PC-9 (cell line): Measurements from ENCODE around the gene PKNOX1. TPM values are rescaled to one million over a fixed set of nuclear protein-coding genes. Genes with fewer than 3 reads are reported as not detected.
"Not testable (repeated sequence)": the region's sequence is repeated elsewhere in the genome, so short reads cannot be mapped to it uniquely, and the experiment has no call there.

Experiments used
- BruUV-seq: library from RNA; stranded (reverse); fragments of 400-500 nt; replicated peaks from 2 replicates; lab custom pipeline; 2021; lab: Mats Ljungman, UMichigan
- CTCF ChIA-PET: fragments of 300-600 bp; sonication (Branson Sonifier 250); formaldehyde crosslinking; loops from one replicate; lab custom pipeline; 2022; ENCODE audit warnings: antibody characterized with exemption; lab: Charles Lee
- POLR2A ChIA-PET: fragments of 300-600 bp; sonication (Branson Sonifier 250); formaldehyde crosslinking; loops from one replicate; lab custom pipeline; 2022; ENCODE audit warnings: antibody characterized with exemption; ENCODE audit not compliant: unreplicated experiment; lab: Charles Lee
- DNase-seq, 2 experiments: peaks; one replicate each; pipeline versions ENCODE4 v3.0.0 to v3.0.0-alpha.2; 2015 to 2022; ENCODE audit warnings: mixed read lengths in 1 of 2
- H2AFZ ChIP-seq: fragments of 200-600 bp; sonication (generic); 2 replicates; pipeline ENCODE4 v1.8.1; 2017; ENCODE audit warnings: antibody characterized with exemption
- H3F3A ChIP-seq: fragments of 200-600 bp; sonication (generic); 2 replicates; pipeline ENCODE4 v1.8.1; 2017; ENCODE audit warnings: antibody characterized with exemption, mild to moderate bottlenecking, low read depth; ENCODE audit not compliant: insufficient read depth
- H3K27ac ChIP-seq: fragments of 200-600 bp; sonication (generic); 2 replicates; pipeline ENCODE4 v1.6.1; 2016; ENCODE audit warnings: mixed run types
- H3K27me3 ChIP-seq: fragments of 200-600 bp; sonication (generic); 2 replicates; pipeline ENCODE4 v1.6.1; 2016; ENCODE audit warnings: low read depth, mixed run types; ENCODE audit not compliant: insufficient read depth
- H3K36me3 ChIP-seq: fragments of 200-600 bp; sonication (generic); 2 replicates; pipeline ENCODE4 v1.6.1; 2016; ENCODE audit warnings: low read depth, mixed run types
- H3K4me1 ChIP-seq: fragments of 200-600 bp; sonication (generic); replicated peaks from 2 replicates; pipeline ENCODE4 v1.6.1; 2016; ENCODE audit warnings: mixed run types; ENCODE audit not compliant: insufficient read depth
- H3K4me2 ChIP-seq: fragments of 200-600 bp; sonication (generic); 2 replicates; pipeline ENCODE4 v1.6.1; 2017; ENCODE audit warnings: mixed run types
- H3K4me3 ChIP-seq: fragments of 200-600 bp; sonication (generic); 2 replicates; pipeline ENCODE4 v1.6.1; 2016; ENCODE audit warnings: mixed run types
- H3K79me2 ChIP-seq: fragments of 200-600 bp; sonication (generic); 2 replicates; pipeline ENCODE4 v1.6.1; 2017; ENCODE audit warnings: low read depth, mixed run types
- H3K9me2 ChIP-seq: fragments of 200-600 bp; sonication (generic); 2 replicates; pipeline ENCODE4 v1.8.1; 2017; ENCODE audit warnings: mild to moderate bottlenecking; ENCODE audit not compliant: insufficient read depth
- H3K9me3 ChIP-seq: fragments of 200-600 bp; sonication (generic); 2 replicates; pipeline ENCODE4 v1.8.1; 2016; ENCODE audit warnings: low read depth; ENCODE audit not compliant: insufficient read depth
- H4K20me1 ChIP-seq: fragments of 200-600 bp; sonication (generic); 2 replicates; pipeline ENCODE4 v1.8.1; 2017; ENCODE audit not compliant: insufficient read depth
- EZH2 ChIP-seq: fragments of 200-600 bp; sonication (generic); IDR thresholded peaks from 2 replicates; pipeline ENCODE4 v1.8.0; 2017; ENCODE audit warnings: antibody characterized with exemption, low read depth
- intact Hi-C: fragments of 100-400 bp; cut with micrococcal nuclease; formaldehyde crosslinking; loops from one replicate; pipeline ENCODE4 v1.10.0; 2022; ENCODE audit not compliant: unreplicated experiment
- total RNA-seq: library from RNA; stranded (reverse); gene quantifications from 2 replicates; pipeline ENCODE4 v1.2.3, GENCODE V29; 2021
- TF ChIP-seq, protein P1 (sequence below): fragments of 200-600 bp; sonication (generic); conservative IDR thresholded peaks from 2 replicates; pipeline ENCODE4 v1.6.1; 2017; ENCODE audit warnings: mixed run types, antibody characterized with exemption, mild to moderate bottlenecking, moderate library complexity

Gene PKNOX1
- total RNA-seq, 1 experiment from 2014 or later = 17.1 TPM

DNA sequence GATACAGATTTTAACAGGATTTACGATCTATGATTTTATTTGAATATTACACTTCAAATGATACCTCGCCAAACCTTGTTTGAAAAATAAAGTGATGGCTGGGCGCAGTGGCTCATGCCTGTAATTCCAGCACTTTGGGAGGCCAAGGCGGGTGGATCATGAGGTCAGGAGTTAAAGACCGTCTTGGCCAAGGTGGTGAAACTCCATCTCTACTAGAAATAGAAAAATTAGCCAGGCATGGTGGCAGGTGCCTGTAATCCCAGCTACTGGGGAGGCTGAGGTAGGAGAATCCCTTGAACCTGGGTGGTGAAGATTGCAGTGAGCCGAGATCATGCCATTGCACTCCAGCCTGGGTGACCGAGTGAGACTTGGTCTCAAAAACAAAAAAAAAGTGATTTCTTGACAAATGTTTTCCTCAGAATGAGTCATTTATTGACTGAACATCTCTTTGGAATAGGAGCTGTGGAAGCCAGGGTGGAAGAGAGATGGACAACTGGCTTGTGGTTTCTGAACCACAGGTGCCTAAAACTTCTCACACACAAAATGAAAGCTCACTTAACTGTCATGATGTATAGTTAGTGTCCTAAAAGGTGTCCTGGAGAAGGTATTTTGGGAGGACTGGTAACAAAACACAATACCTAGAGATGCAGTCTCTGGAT, 11.9 kb downstream of the PKNOX1 start:
- no peak overlapping the region for H2AFZ ChIP-seq
- H3K36me3 ChIP-seq = no peaks in the 10 kb centered on the region
- H3K4me3 ChIP-seq = no peak overlapping the region
- no peaks in the 10 kb centered on the region for H3K27me3 ChIP-seq
- no peaks in the 10 kb centered on the region for H4K20me1 ChIP-seq
- H3K9me3 ChIP-seq = no peaks in the 10 kb centered on the region
- TSS peak; percentile 15 for BruUV-seq
- ChIA-PET CTCF (interaction anchor here (0.7 kb wide), 1 partner anchor 12 kb away, joined by 3 read pairs; no protein-coding TSS in a partner anchor), POLR2A (no interaction called here)
- H3K79me2 ChIP-seq = no peaks in the 10 kb centered on the region
- H3K9me2 ChIP-seq = no peaks in the 10 kb centered on the region
- H3F3A ChIP-seq = peaks cover 10% of the 10 kb centered on the region; the same call in 1 of the 2 replicates
- intact Hi-C loops = no loop called here
- no peak overlapping the region for H3K27ac ChIP-seq
- H3K4me1 ChIP-seq = peaks cover 10% of the 10 kb centered on the region; the same call in 1 of the 2 replicates
- no peak for DNase-seq
- H3K4me2 ChIP-seq = peak overlapping the region; percentile 13; the same call in 1 of the 2 replicates
- no peak for TF ChIP-seq EZH2
- TF ChIP-seq, protein P1, sequence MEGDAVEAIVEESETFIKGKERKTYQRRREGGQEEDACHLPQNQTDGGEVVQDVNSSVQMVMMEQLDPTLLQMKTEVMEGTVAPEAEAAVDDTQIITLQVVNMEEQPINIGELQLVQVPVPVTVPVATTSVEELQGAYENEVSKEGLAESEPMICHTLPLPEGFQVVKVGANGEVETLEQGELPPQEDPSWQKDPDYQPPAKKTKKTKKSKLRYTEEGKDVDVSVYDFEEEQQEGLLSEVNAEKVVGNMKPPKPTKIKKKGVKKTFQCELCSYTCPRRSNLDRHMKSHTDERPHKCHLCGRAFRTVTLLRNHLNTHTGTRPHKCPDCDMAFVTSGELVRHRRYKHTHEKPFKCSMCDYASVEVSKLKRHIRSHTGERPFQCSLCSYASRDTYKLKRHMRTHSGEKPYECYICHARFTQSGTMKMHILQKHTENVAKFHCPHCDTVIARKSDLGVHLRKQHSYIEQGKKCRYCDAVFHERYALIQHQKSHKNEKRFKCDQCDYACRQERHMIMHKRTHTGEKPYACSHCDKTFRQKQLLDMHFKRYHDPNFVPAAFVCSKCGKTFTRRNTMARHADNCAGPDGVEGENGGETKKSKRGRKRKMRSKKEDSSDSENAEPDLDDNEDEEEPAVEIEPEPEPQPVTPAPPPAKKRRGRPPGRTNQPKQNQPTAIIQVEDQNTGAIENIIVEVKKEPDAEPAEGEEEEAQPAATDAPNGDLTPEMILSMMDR = no peak

DNA sequence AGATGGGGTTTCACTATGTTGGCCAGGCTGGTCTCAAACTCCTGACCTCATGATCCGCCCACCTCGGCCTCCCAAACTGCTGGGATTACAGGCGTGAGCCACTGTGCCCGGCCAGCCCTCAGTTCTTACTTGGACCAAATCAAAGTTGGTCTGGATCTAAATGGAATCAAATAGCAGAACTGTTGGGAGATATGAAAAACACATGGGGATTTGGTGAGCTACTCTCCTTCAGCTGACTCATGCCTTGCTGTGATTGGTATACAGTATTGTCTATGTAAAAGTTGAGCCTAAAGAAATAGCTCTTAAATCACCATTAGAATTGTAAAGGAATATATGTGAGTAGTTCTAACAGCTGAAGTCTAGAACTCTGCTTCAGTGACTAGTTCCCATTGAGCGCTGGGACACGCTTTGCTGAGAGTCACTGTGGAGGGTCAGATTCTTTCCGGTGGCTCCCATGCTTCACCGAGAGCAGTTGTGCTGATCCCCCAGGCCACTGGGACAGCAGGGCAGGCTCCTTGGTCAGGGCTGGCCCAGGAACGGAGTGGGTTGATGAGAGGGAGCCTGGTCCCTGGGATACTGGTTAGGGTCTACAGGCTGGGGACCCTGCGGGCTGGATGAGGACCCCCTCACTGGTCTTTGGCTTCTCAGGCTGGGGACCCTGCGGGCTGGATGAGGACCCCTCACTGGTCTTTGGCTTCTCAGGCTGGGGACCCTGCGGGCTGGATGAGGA, 14.0 kb downstream of the PKNOX1 start:
- ChIA-PET POLR2A (no interaction called here), CTCF (no interaction called here)

DNA sequence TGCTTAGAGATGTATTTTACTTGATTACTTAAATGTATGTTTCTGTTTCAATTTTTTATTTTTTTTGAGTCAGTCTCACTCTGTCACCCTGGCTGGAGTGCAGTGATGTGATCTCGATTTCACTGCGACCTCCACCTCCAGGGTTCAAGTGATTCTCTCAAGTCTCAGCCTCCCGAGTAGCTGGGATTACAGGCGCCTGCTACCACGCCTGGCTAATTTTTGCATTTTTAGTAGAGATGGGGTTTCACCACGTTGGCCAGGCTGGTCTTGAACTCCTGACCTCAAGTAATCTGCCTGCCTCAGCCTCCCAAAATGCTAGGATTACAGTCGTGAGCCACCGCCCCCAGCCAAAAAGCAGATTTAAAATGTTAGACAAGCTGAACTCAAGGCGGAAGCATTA, 15.0 kb downstream of the PKNOX1 start:
- H3K27me3 ChIP-seq, H3K9me3 ChIP-seq, CTCF ChIA-PET, POLR2A ChIA-PET, BruUV-seq, H3K36me3 ChIP-seq, DNase-seq, intact Hi-C loops, H2AFZ ChIP-seq, H3K4me3 ChIP-seq, H3K9me2 ChIP-seq, H4K20me1 ChIP-seq, H3F3A ChIP-seq, H3K4me2 ChIP-seq, H3K27ac ChIP-seq, H3K79me2 ChIP-seq: not testable (repeated sequence)
- H3K4me1 ChIP-seq = peaks cover 10% of the 10 kb centered on the region; the same call in 1 of the 2 replicates

More for the DNA sequence above, 14.0 kb downstream of the PKNOX1 start:
- no peak for DNase-seq
- Histone ChIP-seq H3K4me3 (no peak overlapping the region), H3K27ac (no peak overlapping the region), H4K20me1 (no peaks in the 10 kb centered on the region), H3K4me2 (no peak overlapping the region), H3K36me3 (no peaks in the 10 kb centered on the region), H3K79me2 (no peaks in the 10 kb centered on the region), H3F3A (peaks cover 10% of the 10 kb centered on the region; the same call in 1 of the 2 replicates), H3K27me3 (no peaks in the 10 kb centered on the region), H3K9me3 (no peaks in the 10 kb centered on the region), H3K9me2 (no peaks in the 10 kb centered on the region), H3K4me1 (peaks cover 10% of the 10 kb centered on the region; the same call in 1 of the 2 replicates), H2AFZ (no peak overlapping the region)
- BruUV-seq = no TSS peak
- intact Hi-C loops = no loop called here
- no peak for TF ChIP-seq EZH2
- TF ChIP-seq, protein P1 = no peak
